ENCODE measurements around the gene CCNQ. TPM values are rescaled to one million over a fixed set of nuclear protein-coding genes. Genes with fewer than 3 reads are reported as not detected.
A peak's percentile ranks its signal among the peaks of the same experiment; 100 is the strongest.

CCNQ gene
- total RNA-seq (2013; cell fraction: nucleolus; rRNA removed) = 3.3 and 3.6 TPM in 2 replicates
- total RNA-seq (2014; rRNA removed) (32.4 and 36.2 TPM in 2 replicates), total RNA-seq (2014; rRNA removed; fragmentation: Illumina TruSeq; extraction: Trizol) (12.7 and 14.4 TPM in 2 replicates), total RNA-seq (2021) (20.5 and 24.8 TPM in 2 replicates), polyA plus RNA-seq (2011; rRNA removed) (8.4 and 11.9 TPM in 2 replicates), polyA plus RNA-seq (2014; fragmentation: Illumina TruSeq; extraction: Trizol) (13.4 and 15.9 TPM in 2 replicates), polyA plus RNA-seq (2014; fragmentation: Nextera tagmentation; extraction: Ambion mirVana) (1 to 10 TPM in 1 of 2 experiments, under 1 TPM in 1; 0.45 to 2.8 TPM), polyA plus RNA-seq (2014; rRNA removed) (35.7 and 39.8 TPM in 2 replicates), polyA plus RNA-seq (2016; fragmentation: Nextera tagmentation; extraction: Ambion mirVana) (10 to 100 TPM; 27.4 to 29.0 TPM), polyA minus RNA-seq (2011; rRNA and poly(A)+ RNA removed) (7.3 and 10.5 TPM in 2 replicates), Bru-seq, nascent RNA (percentile 59 among the genes with signal in this experiment), BruChase-seq, experiment 1, labeled RNA remaining after a 6-hour chase (percentile 55 among the genes with signal in this experiment), BruChase-seq, experiment 2, labeled RNA remaining after a 2-hour chase (percentile 55 among the genes with signal in this experiment)
- polyA plus RNA-seq (2011; ENCODE audit: low read depth) = 7.4 TPM
- 24.0 and 24.2 TPM in 2 replicates for polyA plus RNA-seq (2011; cell fraction: cytosol; rRNA removed)
- polyA plus RNA-seq (2011; cell fraction: nucleus; rRNA removed) = 10.1 and 12.5 TPM in 2 replicates
- 10.1 and 12.1 TPM in 2 replicates for polyA plus RNA-seq (2012)
- polyA minus RNA-seq (2011; cell fraction: cytosol; rRNA and poly(A)+ RNA removed) = 3.2 and 5.7 TPM in 2 replicates
- polyA minus RNA-seq (2011; cell fraction: nucleus; rRNA and poly(A)+ RNA removed) = 2.5 and 4.3 TPM in 2 replicates
- long read RNA-seq, experiment 1, partial matches to known transcripts = 0 of 7 reads
- long read RNA-seq, experiment 1, other reads (novel, unspliced or antisense) = 3 of 7 reads
- long read RNA-seq, experiment 2, partial matches to known transcripts = 0 of 2 reads
- long read RNA-seq, experiment 2, other reads (novel, unspliced or antisense) = 1 of 2 reads

DNA sequence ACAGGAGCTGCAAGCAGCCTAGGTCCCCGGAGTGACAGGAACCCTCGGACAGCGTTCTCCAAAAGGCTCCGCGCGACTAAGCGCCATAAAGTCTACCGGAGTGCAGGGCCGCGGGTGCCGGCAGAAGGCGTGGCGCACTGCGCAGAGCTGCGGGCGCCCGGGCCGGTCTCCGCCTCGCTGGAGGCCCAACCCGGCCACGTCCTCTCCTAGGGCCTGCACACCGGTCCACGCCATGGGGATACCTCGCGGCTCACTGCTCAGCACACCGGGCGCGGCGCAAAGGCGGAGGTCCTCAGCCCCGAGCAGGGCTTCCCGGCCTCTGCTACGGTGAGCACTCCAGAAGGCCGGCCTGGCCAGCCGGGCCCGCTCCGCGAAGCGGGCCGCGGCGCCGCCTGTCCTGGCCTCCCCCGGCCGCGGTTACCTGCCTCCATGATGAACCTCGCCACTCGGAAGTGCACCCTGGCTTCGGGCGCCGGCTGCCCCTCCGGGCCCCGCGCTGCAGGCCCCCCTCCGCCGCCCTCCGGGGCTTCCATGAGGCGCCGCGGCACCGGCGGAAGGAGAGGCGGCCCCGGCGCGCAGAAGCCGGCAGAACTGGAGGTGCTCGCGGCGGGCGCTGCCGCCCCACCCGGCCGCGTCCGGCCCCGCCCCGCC is at the start of gene CCNQ:
TSS of gene CCNQ (minus strand) at position 599 of the 651 bp plus-strand sequence. CDS start at position 533, 66 bp downstream.
- ChIA-PET SMC1A (ENCODE audit: uncharacterized antibody, unreplicated experiment) (no interaction called here), RAD21 (ENCODE audit: unreplicated experiment) (interaction anchor here (0.6 to 1.5 kb wide), 2 partner anchors 44 to 68 kb away, joined by 4 to 9 read pairs; no protein-coding TSS in a partner anchor), POLR2A (interaction anchor here (0.9 kb wide), 2 partner anchors 16 to 657 kb away, joined by 3 to 4 read pairs; no protein-coding TSS in a partner anchor), CTCF (interaction anchor here (0.7 to 4.2 kb wide), 3 partner anchors 10 to 128 kb away, joined by 3 to 18 read pairs (median 4); partner anchors contain the start of gene HAUS7)
- in situ Hi-C loops (cut with MboI) (no loop called here), intact Hi-C loops (cut with micrococcal nuclease; ENCODE audit: unreplicated experiment) (no loop called here)
- Histone ChIP-seq H3K27me3 (replicated peaks in 1 of 2; ENCODE audit: control insufficient read depth in 2 of 2, insufficient read depth in 2 of 2, low read length in 1 of 2) (no peaks in the 10 kb centered on the region), H2AFZ (ENCODE audit: control insufficient read depth, low read depth, low read length) (peak within 1 kb of the TSS; percentile 74), H3K4me3 (peak within 1 kb of the TSS; percentile 68), H3K36me3 (ENCODE audit: control insufficient read depth in 2 of 2, insufficient read depth in 2 of 2, low read length in 1 of 2) (no peaks in the 10 kb centered on the region; a peak in 1 of 4 replicates), H3K79me2 (ENCODE audit: control insufficient read depth, insufficient read depth, low read length) (peaks cover 14% of the 10 kb centered on the region), H3K9ac (ENCODE audit: control insufficient read depth, insufficient read depth, low read length) (peak within 1 kb of the TSS; percentile 70), H3K4me1 (ENCODE audit: control insufficient read depth, insufficient read depth, low read length) (no peaks in the 10 kb centered on the region; the same call in 1 of the 2 replicates), H3K9me3 (replicated peaks; ENCODE audit: control insufficient read depth, insufficient read depth, low read length) (no peaks in the 10 kb centered on the region; the same call in 2 of the 3 replicates), H3K27ac (ENCODE audit: control insufficient read depth, insufficient read depth) (peak within 1 kb of the TSS; percentile 48; the same call in 1 of the 2 replicates), H3K4me2 (ENCODE audit: control insufficient read depth, insufficient read depth) (peak within 1 kb of the TSS; percentile 45), H4K20me1 (ENCODE audit: control insufficient read depth, insufficient read depth) (no peaks in the 10 kb centered on the region)
- WGBS (ENCODE audit: insufficient coverage, insufficient replicate concordance, low lambda C conversion rate, missing lambda C conversion rate) = 38% methylated on average over 53 of the region's 79 CpGs
- FAIRE-seq = no peak
- no TSS peak for BruUV-seq (replicated peaks)
- peak; percentile 66 for ATAC-seq
- no peak for DNase-seq (ENCODE audit: low read depth, low spot score)
- TF ChIP-seq SRF (IDR thresholded peaks at IDR 0.05; ENCODE audit: low read depth in 2 of 2, low read length in 2 of 2) (no peak), POLR2AphosphoS5 (IDR thresholded peaks at IDR 0.05; ENCODE audit: low read length) (no peak), BHLHE40 (IDR thresholded peaks at IDR 0.05; ENCODE audit: borderline replicate concordance in 1 of 2, low read depth in 2 of 2, low read length in 1 of 2) (no peak), TARDBP (IDR thresholded peaks at IDR 0.05; ENCODE audit: borderline replicate concordance) (no peak), ETV6 (conservative IDR thresholded peaks at IDR 0.05 in 1 of 2, IDR thresholded peaks at IDR 0.05 in 1 of 2; ENCODE audit: borderline replicate concordance in 1 of 2, low read depth in 1 of 2) (no peak), CBFB (IDR thresholded peaks at IDR 0.05; ENCODE audit: low read depth) (no peak), NR2C1 (IDR thresholded peaks at IDR 0.05) (no peak), NR2F1 (conservative IDR thresholded peaks at IDR 0.05) (no peak), RB1 (IDR thresholded peaks at IDR 0.05; ENCODE audit: borderline replicate concordance) (no peak), SMARCA5 (IDR thresholded peaks at IDR 0.05) (no peak), SMC3 (IDR thresholded peaks at IDR 0.05; ENCODE audit: borderline replicate concordance, low read length) (no peak), GATAD2B (conservative IDR thresholded peaks at IDR 0.05; ENCODE audit: low read depth) (peak; percentile 58), PAX5 (IDR thresholded peaks at IDR 0.05; ENCODE audit: borderline replicate concordance, low read depth, low read length) (no peak), JUNB (IDR thresholded peaks at IDR 0.05) (no peak), YY1 (IDR thresholded peaks at IDR 0.05; ENCODE audit: low read depth, low read length) (0 out of 2 replicates have a peak, but pooled peaks have one; percentile 22)
- TF ChIP-seq, protein P1, sequence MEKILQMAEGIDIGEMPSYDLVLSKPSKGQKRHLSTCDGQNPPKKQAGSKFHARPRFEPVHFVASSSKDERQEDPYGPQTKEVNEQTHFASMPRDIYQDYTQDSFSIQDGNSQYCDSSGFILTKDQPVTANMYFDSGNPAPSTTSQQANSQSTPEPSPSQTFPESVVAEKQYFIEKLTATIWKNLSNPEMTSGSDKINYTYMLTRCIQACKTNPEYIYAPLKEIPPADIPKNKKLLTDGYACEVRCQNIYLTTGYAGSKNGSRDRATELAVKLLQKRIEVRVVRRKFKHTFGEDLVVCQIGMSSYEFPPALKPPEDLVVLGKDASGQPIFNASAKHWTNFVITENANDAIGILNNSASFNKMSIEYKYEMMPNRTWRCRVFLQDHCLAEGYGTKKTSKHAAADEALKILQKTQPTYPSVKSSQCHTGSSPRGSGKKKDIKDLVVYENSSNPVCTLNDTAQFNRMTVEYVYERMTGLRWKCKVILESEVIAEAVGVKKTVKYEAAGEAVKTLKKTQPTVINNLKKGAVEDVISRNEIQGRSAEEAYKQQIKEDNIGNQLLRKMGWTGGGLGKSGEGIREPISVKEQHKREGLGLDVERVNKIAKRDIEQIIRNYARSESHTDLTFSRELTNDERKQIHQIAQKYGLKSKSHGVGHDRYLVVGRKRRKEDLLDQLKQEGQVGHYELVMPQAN (conservative IDR thresholded peaks at IDR 0.05) = peak; percentile 67
- TF ChIP-seq, protein P2, sequence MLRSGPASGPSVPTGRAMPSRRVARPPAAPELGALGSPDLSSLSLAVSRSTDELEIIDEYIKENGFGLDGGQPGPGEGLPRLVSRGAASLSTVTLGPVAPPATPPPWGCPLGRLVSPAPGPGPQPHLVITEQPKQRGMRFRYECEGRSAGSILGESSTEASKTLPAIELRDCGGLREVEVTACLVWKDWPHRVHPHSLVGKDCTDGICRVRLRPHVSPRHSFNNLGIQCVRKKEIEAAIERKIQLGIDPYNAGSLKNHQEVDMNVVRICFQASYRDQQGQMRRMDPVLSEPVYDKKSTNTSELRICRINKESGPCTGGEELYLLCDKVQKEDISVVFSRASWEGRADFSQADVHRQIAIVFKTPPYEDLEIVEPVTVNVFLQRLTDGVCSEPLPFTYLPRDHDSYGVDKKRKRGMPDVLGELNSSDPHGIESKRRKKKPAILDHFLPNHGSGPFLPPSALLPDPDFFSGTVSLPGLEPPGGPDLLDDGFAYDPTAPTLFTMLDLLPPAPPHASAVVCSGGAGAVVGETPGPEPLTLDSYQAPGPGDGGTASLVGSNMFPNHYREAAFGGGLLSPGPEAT (IDR thresholded peaks at IDR 0.05; ENCODE audit: low read depth) = no peak

Data from GM12878 (cell line).